GM19324 (cell line): ENCODE results near the gene ZCCHC10.
"Not testable (repeated sequence)": the region's sequence is repeated elsewhere in the genome, so short reads cannot be mapped to it uniquely, and the experiment has no call there.

Experiments used
- ATAC-seq: cut with Tn5 transposase; IDR thresholded peaks from one replicate; pipeline ENCODE4 v1.9.1; 2021; ENCODE audit warnings: mild to moderate bottlenecking, moderate library complexity; ENCODE audit not compliant: unreplicated experiment, low FRiP score

Gene ZCCHC10

DNA sequence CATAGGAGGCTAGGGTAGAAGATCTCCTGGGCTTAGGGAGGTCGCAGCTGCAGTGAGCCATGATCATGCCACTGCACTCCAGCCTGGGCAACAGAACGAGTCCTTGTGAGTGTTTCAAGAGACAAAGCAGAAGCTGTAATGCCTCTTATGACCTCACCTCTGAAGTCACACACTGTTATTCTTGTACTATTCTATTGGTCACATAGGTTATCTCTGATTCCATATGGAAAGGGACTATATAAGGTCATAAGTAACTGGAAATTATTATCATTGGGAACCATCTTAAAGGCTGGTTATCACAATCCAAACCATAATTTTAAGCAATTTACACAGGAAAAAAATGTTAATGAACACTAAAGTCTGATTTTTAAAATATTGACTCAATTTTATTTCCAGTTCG lies 45.1 kb downstream of the ZCCHC10 start:
- no peak for ATAC-seq

DNA sequence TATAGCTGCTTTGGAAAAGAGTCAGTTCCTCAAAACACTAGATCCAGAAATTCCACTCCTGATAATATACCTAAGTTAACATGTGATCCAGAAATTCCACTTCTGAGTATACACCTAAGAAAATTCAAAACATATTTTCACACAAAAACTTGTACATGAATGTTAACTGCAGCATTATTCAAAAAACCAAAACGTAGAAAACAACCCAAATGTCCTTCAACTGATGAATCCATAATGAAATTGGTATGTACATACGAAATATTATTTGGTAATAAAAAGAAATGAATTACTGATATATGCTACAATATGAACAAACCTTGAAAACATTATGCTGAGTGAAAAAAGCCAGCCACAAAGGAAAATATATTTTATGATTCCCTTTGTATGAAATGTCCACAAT lies 46.4 kb downstream of the ZCCHC10 start:
- no peak for ATAC-seq

DNA sequence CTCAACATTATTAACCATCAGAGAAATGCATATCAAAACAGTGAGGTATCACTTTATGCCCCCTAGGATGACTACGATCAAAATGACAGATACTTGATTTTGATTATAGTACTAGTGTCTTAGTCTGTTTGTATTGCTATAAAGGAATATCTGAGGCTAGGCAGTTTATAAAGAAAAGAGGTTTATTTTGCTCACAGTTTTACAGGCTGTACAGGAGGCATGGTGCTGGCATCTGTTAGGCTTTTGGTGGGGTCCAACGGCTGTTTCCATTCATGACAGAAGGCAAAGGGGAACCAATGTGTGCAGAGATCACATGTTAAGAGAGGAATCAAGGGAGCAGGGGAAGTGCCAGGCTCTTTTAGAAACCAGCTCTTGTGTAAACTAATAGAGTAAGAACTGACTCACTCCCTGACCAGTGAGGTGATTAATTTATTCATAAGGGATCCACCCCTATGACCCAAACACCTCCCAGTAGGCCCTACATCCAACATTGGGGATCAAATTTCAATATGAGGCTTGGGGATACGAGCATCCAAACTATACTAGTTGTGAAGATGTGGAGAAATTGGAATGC lies 46.9 kb downstream of the ZCCHC10 start:
- ATAC-seq, result no peak

DNA sequence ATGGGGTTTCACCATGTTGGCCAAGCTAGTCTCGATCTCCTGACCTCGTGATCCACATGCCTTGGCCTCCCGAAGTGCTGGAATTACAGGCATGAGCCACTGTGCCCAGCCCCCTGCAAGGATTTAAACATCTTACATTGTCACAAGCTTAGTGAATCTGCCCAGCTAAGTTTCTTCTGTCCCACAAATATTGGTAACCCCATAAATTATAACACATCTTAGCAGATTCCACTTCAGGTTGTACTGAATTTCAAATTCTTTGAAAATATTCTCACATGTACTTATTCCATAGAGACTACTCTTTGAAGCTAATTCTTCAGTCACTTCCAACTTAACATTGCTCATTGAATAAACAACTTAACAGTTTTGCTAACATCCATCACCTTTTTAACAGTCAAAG lies 49.5 kb downstream of the ZCCHC10 start:
- ATAC-seq, result no peak

DNA sequence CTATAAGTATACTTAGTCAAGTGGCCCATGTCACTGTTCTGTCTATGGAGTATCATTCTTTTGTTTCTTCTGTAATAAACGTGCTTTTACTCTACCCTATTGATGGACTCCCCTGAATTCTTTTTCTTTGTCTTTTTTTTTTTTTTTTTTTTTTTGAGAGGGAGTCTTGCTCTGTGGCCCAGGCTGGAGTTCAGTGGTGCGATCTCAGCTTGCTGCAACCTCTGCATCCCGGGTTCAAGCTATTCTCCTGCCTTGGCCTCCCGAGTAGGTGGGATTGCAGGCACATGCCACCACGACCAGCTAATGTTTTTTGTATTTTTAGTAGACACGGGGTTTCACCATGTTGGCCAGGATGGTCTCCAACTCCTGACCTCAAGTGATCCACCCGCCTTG lies 53.9 kb downstream of the ZCCHC10 start:
- not testable (repeated sequence) for ATAC-seq

DNA sequence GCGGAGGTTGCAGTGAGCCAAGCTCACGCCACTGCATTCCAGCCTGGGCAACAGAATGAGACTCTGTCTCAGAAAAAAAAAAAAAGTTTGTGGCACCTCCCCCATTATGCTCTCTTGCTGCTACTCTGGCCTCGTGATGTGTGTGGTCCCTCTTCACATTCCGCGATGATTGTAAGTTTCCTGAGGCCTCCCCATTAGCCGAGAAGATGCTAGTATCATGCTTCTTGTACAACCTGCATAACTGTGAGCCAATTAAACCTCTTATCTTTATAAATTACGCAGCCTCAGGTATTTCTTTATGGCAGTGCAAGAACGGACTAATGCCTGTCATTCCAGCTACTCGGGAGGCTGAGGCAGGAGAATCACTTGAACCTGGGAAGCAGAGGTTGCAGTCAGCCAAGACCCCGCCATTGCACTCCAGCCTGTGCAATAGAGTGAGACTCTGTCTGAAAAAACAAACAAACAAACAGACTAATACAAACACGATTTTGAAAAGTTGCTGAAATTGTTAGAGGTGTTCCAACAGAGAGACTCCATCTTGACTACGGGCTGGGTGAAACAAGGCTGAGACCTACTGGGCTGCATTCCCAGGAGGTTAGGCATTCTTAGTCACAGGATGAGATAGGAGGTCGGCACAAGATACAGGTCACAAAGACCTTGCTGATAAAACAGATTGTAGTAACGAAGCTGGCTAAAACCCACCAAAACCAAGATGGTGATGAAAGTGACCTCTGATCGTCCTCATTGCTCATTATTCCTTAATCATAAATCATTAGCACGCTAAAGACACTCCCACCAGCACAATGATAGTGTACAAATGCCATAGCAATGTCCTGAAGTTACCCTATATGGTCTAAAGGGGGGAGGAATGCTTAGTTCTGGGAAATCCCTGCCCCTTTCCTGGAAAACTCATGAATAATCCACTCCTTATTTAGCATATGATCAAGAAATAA lies 54.6 kb downstream of the ZCCHC10 start:
- no peak for ATAC-seq

DNA sequence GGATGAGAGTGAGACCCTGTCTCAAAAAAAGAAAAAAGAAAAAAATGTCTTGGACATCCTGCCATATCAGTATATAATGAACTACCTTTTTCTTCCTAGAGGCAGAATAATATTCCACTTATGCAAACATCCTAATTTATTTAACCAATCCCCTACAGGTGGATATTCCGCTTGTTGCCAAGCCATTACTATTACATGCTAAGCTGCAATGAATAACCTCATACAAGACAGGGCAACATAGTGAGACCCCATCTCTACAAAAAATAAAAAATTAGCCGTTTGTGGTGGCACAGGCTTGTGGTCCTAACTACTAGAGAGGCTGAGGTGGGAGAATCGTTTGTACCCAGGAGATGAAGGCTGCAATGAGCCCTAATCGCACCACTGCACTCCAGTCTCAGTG lies 61.2 kb downstream of the ZCCHC10 start:
- ATAC-seq, result no peak

DNA sequence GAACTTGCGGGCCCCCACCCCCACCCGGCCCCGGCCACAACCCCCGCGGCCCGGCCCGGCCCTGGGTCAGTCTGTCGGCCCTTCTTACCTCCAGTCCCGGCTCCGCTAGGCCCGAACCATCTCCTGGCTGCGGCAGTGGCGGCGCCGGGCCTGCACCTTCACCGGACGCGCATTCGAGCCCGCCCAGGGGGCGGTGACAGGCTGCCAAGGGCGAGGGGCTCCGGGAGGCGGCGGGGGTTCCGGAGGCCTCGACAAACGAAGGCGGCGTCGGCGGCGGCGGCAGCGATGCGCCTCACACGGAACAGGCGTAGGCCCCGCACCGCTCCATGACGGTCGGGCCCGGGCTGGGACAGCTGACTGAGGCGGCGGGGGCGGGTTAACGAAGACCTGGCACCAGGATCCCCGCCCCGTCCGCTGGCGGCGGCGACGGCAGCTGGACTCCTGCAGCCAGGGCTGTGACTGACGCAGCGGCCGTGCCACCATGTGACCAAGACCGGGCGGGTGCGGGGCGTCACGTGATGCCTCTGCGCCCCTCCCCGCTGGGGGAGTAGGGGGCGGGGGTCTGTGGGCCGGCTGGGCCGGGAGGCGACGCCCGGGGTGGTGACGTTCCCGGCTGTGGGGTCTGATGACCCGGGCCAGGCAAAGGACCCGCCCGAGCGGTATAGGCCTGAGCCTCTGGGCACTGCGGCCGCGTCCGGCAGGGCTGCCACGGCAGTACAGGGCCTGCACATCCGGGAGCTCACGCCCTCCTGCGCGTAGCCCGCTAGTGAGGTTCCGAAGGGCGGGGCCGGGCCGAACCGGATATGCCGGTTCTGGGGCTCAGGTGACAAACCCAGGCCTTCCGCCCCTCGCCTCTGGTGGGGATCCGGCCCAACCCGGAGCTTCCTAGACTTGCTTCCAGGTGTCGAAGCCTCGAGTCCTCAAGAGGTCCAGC lies 62.9 kb downstream of the ZCCHC10 start, which contains the start of gene AFF4:
TSS of gene AFF4 (minus strand) at position 464 of the 934 bp plus-strand sequence. CDS start 26,445 bp downstream, outside the sequence.
- ATAC-seq, result peak; percentile 97

DNA sequence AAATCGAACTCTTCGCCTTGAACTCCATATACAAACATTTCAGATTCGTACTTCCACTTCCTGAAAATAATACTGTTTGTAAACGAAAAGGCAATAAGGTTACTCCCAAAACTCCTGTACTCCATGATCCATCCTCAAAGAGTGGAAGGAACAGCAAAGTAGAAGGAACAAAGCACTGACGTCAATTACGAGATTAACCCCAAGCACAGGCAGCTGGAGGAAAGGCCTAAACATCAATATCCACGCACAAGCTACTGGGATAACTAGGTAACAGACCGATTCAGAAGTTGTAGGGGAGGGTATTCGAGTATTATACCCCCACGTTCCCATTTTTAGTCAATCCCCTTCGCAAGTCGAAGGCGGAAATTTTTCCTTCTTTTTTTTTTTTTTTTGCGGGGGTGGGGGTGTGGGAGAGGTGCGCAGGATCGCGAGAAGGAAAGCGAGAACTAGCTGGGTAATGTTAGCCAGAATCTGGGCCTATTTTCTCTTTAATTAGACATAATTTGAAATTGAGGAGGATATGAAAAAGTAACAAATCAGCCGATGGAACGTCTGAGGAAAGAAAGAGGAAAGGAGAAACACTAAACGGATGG lies 63.8 kb downstream of the ZCCHC10 start:
- ATAC-seq, result no peak

DNA sequence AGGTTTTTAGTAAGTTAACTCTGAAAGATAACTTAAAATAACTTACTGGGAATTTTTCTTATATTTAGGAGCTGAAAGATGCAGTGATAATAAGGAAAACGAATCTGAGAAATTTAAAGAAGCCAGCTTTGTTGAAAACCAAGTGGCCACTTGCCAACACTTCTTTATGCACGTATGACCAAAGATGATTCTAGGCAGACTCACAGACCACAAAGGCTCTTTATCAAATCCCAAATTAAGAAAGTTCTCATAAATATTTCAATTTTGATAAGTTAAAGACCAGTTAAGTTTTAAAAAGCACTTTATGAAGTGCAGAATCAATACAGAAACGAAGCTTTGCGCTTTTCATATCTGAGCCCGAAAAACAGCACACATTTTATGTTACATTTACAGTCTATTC lies 64.5 kb downstream of the ZCCHC10 start:
- ATAC-seq, result no peak

DNA sequence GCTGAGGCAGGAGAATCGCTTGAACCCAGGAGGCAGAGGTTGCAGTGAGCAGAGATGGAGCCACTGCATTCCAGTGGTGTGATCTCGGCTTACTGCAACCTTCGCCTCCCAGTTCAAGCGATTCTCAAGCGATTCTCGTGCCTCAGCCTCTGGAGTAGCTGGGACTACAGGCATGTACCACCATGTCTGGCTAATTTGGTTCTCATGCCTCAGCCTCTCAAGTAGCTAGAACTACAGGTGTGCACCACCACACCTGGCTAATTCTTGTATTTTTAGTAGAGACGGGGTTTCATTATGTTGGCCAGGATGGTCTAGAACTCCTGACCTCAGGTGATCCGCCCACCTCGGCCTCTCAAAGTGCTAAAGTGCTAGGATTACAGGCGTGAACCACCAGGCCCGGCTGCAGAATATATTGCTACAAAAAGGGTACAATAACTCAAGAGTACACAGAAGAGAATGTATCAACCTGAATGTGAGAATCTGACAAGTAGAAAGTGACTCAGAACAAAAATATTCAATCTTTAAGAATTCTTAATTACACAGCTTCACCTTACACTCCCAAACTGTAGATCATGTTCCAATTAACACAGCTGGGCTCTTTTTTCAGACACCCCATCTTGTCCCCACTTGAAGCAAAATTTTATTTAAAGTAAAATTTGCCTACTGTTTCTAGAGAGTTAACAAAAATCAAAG lies 65.1 kb downstream of the ZCCHC10 start:
- not testable (repeated sequence) for ATAC-seq

DNA sequence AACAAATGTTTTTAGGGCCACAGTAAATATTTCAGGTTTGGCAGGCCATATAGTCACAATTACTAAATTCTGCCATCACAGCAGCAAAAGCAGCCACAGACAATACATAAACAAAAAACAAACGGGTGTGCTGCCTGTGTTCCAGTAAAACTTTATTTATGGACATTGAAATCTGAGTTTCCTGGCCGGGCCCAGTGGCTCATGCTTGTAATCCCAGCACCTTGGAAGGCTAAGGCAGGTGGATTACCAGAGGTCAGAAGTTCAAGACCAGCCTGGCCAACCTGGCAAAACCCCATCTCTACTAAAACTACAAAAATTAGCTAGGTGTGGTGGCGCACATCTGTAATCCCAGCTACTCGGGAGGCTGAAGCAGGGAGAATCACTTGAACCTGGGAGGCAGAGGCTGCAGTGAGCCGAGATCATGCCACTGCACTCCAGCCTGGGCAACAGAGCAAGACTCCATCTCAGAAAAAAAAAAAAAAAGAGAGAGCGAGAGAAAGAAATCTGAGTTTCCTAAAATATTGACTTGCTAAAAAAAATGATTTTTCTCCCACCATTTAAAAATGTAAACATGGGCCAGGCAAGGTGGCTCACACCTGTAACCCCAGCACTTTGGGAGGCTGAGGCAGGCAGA lies 70.1 kb downstream of the ZCCHC10 start:
- not testable (repeated sequence) for ATAC-seq

DNA sequence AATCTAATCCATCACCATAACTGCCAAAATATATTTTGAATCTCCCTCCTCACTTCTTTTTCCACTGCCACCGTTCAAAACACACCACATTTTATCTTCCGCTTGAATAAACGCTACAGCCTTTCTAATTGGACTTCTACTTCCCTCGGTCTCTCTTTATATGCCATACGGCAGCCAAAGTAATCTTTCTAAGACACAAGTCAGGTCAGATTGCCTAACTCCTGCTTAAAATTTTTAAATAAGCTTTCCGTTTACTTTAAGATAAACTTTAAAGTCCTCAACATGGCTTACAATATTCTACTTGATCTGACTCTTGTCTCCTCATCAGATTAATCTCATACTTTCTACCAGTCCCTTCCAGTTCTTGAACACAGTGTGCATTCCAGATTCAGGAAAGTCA lies 72.6 kb downstream of the ZCCHC10 start:
- no peak for ATAC-seq

DNA sequence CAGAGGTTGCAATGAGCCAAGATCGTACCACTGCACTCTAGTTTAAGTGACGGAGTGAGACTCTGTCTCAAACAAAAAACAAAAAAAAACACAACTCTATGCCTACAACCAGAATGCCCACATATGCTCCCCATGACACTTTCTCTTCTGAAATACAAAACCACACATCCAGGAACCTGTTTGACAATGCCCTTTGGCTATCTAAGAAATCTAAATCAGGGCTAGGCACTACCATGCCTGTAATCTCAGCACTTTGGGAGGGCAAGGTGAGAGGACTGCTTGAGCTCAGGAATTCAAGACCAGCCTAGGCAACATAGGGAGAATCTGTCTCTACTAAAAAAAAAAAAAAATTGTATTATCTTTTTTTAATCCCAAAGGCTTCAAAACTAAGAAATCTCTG lies 73.5 kb downstream of the ZCCHC10 start:
- no peak for ATAC-seq

DNA sequence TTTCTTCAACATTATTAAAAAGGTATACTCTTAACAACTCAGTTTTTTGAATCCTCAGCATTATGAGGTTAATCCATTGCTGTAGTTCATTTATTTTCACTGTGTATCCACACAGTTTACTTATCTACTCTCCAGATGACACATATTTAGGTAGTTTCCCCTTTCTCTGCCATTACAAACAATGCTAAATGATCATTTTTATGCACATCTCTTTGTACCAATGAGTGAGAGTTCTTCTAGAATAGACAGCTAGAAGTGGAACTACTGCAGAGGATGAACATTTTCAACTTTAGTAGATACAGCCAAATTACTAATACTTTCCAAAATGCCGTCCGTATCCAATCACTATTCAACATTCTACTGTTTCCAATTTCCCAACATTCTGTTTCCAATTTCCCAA lies 74.5 kb downstream of the ZCCHC10 start:
- no peak for ATAC-seq

DNA sequence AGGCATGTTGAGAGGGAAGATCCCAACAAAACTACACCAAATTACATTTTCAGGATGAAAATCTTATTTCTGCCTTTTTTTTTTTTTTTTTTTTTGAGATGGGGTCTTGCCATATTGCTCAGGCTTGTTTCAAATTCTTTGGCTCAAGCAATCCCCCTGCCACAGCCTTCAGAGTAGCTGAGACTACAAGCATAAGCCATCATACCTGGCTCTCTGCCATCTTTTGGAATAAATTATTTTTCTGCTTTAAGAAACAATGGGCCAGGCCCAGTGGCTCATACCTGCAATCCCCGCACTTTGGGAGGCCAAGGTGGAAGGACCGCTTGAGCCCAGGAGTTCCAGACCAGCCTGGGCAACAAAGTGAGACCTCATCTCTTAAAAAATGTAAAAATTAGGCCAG lies 77.2 kb downstream of the ZCCHC10 start:
- no peak for ATAC-seq

DNA sequence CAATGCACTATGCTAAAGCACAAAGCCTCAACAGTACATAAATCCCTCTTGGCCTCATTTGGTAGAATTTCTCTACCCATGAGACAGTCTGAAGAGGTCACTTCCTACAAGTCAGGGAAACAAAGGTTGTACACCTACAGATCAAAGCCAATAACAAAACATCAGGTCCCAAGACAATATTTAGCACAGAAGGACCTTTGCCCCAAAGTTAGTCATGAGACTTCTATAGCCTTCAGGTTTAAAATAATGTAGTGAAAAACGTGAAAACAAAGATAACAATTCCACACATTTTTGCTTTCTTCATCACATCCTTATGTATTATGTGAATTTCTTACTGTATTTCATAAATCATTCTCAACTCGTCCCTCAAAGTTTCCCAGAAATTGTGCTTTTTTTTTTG lies 78.7 kb downstream of the ZCCHC10 start:
- ATAC-seq, result no peak
